Activated CD4-positive, alpha-beta memory T cell treated with anti-CD3 and anti-CD28 coated beads for 36 hours (primary cell): ENCODE results near the gene SC5D. TPM values are rescaled to one million over a fixed set of nuclear protein-coding genes. Genes with fewer than 3 reads are reported as not detected.

Experiments
- CTCF ChIA-PET: fragments of 350-600 bp; sonication (Branson Sonifier 250); formaldehyde crosslinking; loops from one replicate; lab custom pipeline; 2021; ENCODE audit warnings: antibody characterized with exemption, inconsistent platforms; lab: Charles Lee
- POLR2A ChIA-PET: fragments of 350-600 bp; sonication (Branson Sonifier 250); formaldehyde crosslinking; loops from one replicate; lab custom pipeline; 2021; ENCODE audit warnings: antibody characterized with exemption; lab: Charles Lee
- DNase-seq: peaks from one replicate; pipeline ENCODE4 v3.0.0-alpha.2; 2020
- H3K27ac Mint-ChIP-seq: one replicate; pipeline ENCODE4 v1.8.0; 2021; ENCODE audit warnings: mixed read lengths
- H3K27me3 Mint-ChIP-seq: one replicate; pipeline ENCODE4 v1.8.0; 2021; ENCODE audit warnings: mixed read lengths
- H3K36me3 Mint-ChIP-seq: one replicate; pipeline ENCODE4 v1.8.0; 2021; ENCODE audit warnings: mixed read lengths
- H3K4me1 Mint-ChIP-seq: one replicate; pipeline ENCODE4 v1.8.0; 2021; ENCODE audit warnings: low read depth, mixed read lengths
- H3K4me3 Mint-ChIP-seq: one replicate; pipeline ENCODE4 v1.8.0; 2021; ENCODE audit warnings: mild to moderate bottlenecking, mixed read lengths
- H3K9me3 Mint-ChIP-seq: one replicate; pipeline ENCODE4 v1.8.0; 2021; ENCODE audit warnings: mixed read lengths
- intact Hi-C: fragments of 100-400 bp; cut with micrococcal nuclease; formaldehyde crosslinking; loops from one replicate; pipeline ENCODE4 v1.15.1; 2023
- total RNA-seq, 2 experiments: library from RNA; stranded (reverse); gene quantifications; one replicate each; pipeline ENCODE4 v1.2.3, GENCODE V29; 2021

Gene SC5D
- total RNA-seq, 2 experiments from 2014 or later, result 23.3 to 24.7 TPM

GRCh38 chr11:121349790-121350189 is 57.2 kb downstream of the SC5D start:
- no peak for DNase-seq
- CTCF ChIA-PET, result interaction anchor here (1.2 kb wide), 1 partner anchor 241 kb away, joined by 4 read pairs; no protein-coding TSS in a partner anchor
- Mint-ChIP-seq H3K27ac (no peak overlapping the region), H3K4me1 (no peaks in the 10 kb centered on the region), H3K9me3 (no peaks in the 10 kb centered on the region), H3K4me3 (no peak overlapping the region), H3K36me3 (no peaks in the 10 kb centered on the region), H3K27me3 (no peaks in the 10 kb centered on the region)
- intact Hi-C loops, result no loop called here
- POLR2A ChIA-PET, result no interaction called here

DNA sequence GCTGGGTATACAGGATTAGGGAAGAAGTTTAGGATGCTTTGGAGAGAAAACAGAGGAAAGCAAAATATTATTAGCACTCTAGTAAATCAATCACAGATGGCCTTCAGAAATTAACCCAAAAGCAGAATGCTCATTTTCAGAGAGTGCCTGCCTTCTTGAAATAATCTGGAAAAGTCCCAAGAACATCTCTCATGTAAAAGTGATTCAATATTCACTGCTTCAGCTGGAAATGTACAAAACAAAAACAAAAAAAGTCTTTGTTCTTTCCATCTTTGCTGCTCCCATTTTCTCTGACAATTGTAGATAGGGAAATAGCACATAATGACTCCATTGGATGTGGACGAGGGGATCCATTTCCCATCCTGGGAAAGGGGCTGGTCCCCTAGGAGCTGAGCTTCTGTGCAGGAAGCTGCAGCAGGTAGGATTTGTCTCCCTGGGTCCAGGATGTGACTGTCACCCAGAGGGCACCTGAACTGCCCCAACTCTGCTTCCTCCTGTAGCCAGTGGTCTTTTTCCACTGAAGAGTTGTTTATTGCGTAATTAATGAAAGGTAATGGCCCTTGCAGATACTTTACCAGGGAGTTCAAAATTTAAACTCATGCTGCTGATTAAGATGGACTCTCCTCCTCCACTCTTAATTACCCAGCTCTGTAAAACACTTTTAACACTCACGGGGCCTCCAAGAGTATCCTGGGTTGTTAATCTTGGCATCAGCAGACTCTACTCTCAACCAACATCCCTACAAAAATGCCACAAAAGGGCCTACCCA is 57.9 kb downstream of the SC5D start:
- no peak overlapping the region for H3K27ac Mint-ChIP-seq
- intact Hi-C loops, result no loop called here
- CTCF ChIA-PET, result interaction anchor here (0.8 to 1.2 kb wide), 2 partner anchors 129 to 240 kb away, joined by 3 to 4 read pairs; no protein-coding TSS in a partner anchor
- no peak overlapping the region for H3K4me3 Mint-ChIP-seq
- H3K4me1 Mint-ChIP-seq, result no peaks in the 10 kb centered on the region
- H3K36me3 Mint-ChIP-seq, result no peaks in the 10 kb centered on the region
- POLR2A ChIA-PET, result no interaction called here
- DNase-seq, result no peak
- no peaks in the 10 kb centered on the region for H3K9me3 Mint-ChIP-seq
- H3K27me3 Mint-ChIP-seq, result no peaks in the 10 kb centered on the region

- CTCF ChIA-PET, result interaction anchor here (0.8 to 1.2 kb wide), 2 partner anchors 130 to 240 kb away, joined by 3 to 4 read pairs; no protein-coding TSS in a partner anchor
- intact Hi-C loops, result no loop called here
- POLR2A ChIA-PET, result no interaction called here
- Mint-ChIP-seq H3K27ac (no peak overlapping the region), H3K27me3 (no peaks in the 10 kb centered on the region), H3K4me3 (no peak overlapping the region), H3K9me3 (no peaks in the 10 kb centered on the region), H3K36me3 (no peaks in the 10 kb centered on the region), H3K4me1 (no peaks in the 10 kb centered on the region)
- no peak for DNase-seq
Measured at GRCh38 chr11:121351083-121351630, 58.6 kb downstream of the SC5D start.

DNA sequence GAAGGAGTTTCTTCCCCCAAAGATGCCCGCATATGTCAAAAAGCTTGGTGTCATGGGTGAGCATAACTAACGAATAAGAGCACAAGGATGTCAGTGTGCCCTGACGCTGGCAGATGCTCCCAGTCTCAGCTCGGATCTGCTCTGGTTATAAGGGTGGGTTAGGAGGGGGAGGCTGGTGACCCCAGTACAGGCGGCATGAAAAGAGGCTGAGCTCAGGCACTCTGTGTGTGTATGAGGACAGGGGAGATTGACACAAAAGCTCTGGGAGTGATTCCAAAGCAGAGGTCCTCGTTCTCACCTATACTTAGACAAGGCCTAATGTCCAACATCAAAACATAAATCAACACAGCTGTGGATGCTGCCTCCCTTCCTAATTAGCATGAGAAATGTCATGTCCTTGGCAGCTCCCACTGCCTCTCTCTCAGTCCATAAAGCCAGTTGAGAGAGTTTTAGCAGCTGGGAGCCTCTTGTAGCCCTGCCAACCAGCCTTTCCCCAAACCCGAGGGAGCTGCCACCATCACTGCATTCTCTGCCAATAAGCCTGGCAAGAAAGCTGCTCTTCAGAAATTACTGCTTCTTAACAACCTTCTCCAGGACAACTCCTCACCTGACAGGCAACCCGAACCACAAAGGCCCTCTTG is 59.8 kb downstream of the SC5D start:
- H3K27me3 Mint-ChIP-seq, result no peaks in the 10 kb centered on the region
- intact Hi-C loops, result no loop called here
- no peaks in the 10 kb centered on the region for H3K9me3 Mint-ChIP-seq
- no peak overlapping the region for H3K27ac Mint-ChIP-seq
- H3K4me3 Mint-ChIP-seq, result no peak overlapping the region
- no peaks in the 10 kb centered on the region for H3K36me3 Mint-ChIP-seq
- ChIA-PET POLR2A (interaction anchor here (1.3 kb wide), 1 partner anchor 15 kb away, joined by 4 read pairs; no protein-coding TSS in a partner anchor), CTCF (no interaction called here)
- H3K4me1 Mint-ChIP-seq, result no peaks in the 10 kb centered on the region
- no peak for DNase-seq

- H3K9me3 Mint-ChIP-seq, result no peaks in the 10 kb centered on the region
Measured at GRCh38 chr11:121354192-121354591, 61.6 kb downstream of the SC5D start.

GRCh38 chr11:121356357-121356756 is 63.8 kb downstream of the SC5D start:
- Mint-ChIP-seq H3K9me3 (no peaks in the 10 kb centered on the region), H3K36me3 (no peaks in the 10 kb centered on the region), H3K4me1 (no peaks in the 10 kb centered on the region), H3K27ac (no peak overlapping the region), H3K4me3 (no peak overlapping the region), H3K27me3 (no peaks in the 10 kb centered on the region)
- intact Hi-C loops, result no loop called here
- ChIA-PET POLR2A (no interaction called here), CTCF (no interaction called here)
- no peak for DNase-seq

More at GRCh38 chr11:121354192-121354591, 61.6 kb downstream of the SC5D start:
- H3K27me3 Mint-ChIP-seq, result no peaks in the 10 kb centered on the region
- DNase-seq, result no peak
- H3K4me1 Mint-ChIP-seq, result no peaks in the 10 kb centered on the region
- intact Hi-C loops, result no loop called here
- CTCF ChIA-PET, result no interaction called here
- no peak overlapping the region for H3K27ac Mint-ChIP-seq
- no peak overlapping the region for H3K4me3 Mint-ChIP-seq
- POLR2A ChIA-PET, result no interaction called here
- H3K36me3 Mint-ChIP-seq, result no peaks in the 10 kb centered on the region

Other genes starting within 250 kb of the SC5D start
- gene TECTA, start 191.5 kb upstream of the SC5D start, total RNA-seq, result under 1 TPM; 0.17 to 0.19 TPM
- gene SORL1, start 159.5 kb downstream of the SC5D start, total RNA-seq, result 10 to 100 TPM; 48.1 to 49.3 TPM